CD4-positive, alpha-beta T cell (primary cell): ENCODE data around the gene CST4. TPM values are rescaled to one million over a fixed set of nuclear protein-coding genes. Genes with fewer than 3 reads are reported as not detected.
"Not testable (repeated sequence)": the region's sequence is repeated elsewhere in the genome, so short reads cannot be mapped to it uniquely, and the experiment has no call there.

Experiments
- ATAC-seq: fragments of 200-7000 bp; cut with Tn5 transposase; one replicate; pipeline ENCODE4 v1.10.0; 2022; ENCODE audit warnings: mild to moderate bottlenecking; ENCODE audit not compliant: poor library complexity
- CTCF ChIA-PET: fragments of 350-600 bp; sonication (Branson Sonifier 250); formaldehyde crosslinking; loops from one replicate; lab custom pipeline; 2021; ENCODE audit warnings: antibody characterized with exemption, inconsistent platforms; lab: Charles Lee
- POLR2A ChIA-PET: fragments of 350-600 bp; sonication (Branson Sonifier 250); formaldehyde crosslinking; loops from one replicate; lab custom pipeline; 2021; ENCODE audit warnings: antibody characterized with exemption, inconsistent platforms; lab: Charles Lee
- DNase-seq, 14 experiments: peaks; one replicate each; pipeline ENCODE4 v3.0.0-alpha.2; 2013 to 2020; ENCODE audit warnings: mixed read lengths in 2 of 14
- H3K27ac ChIP-seq, 2 donors: one replicate each; pipeline versions ENCODE4 v1.5.1 to v1.7.0; 2013; ENCODE audit warnings: low read length in 2 of 2, low read depth in 1 of 2, mild to moderate bottlenecking in 1 of 2
- H3K27me3 ChIP-seq, 2 experiments: 1 replicate in 1 of 2; 2 replicates in 1 of 2; pipeline versions ENCODE4 v1.6.1 to v1.7.0; 2013; ENCODE audit warnings: low read length in 2 of 2, control low read depth in 1 of 2, mild to moderate bottlenecking in 1 of 2, moderate library complexity in 1 of 2; ENCODE audit not compliant: insufficient read depth in 2 of 2, control insufficient read depth in 1 of 2
- H3K36me3 ChIP-seq: one replicate; pipeline ENCODE4 v1.6.1; 2013; ENCODE audit warnings: low read length, control low read depth; ENCODE audit not compliant: insufficient read depth
- H3K4me1 ChIP-seq: one replicate; pipeline ENCODE4 v1.6.1; 2013; ENCODE audit warnings: low read length, control low read depth; ENCODE audit not compliant: insufficient read depth
- H3K4me3 ChIP-seq: one replicate; pipeline ENCODE4 v1.5.1; 2013; ENCODE audit warnings: mild to moderate bottlenecking, low read length, moderate library complexity
- H3K9me3 ChIP-seq, 2 experiments: 1 replicate in 1 of 2; 2 replicates in 1 of 2; pipeline versions ENCODE4 v1.6.1 to v1.7.0; 2013; ENCODE audit warnings: low read length in 2 of 2, mild to moderate bottlenecking in 2 of 2, control low read depth in 1 of 2, moderate library complexity in 1 of 2; ENCODE audit not compliant: control insufficient read depth in 1 of 2, insufficient read depth in 1 of 2
- H3K27ac Mint-ChIP-seq: one replicate; pipeline ENCODE4 v1.8.0; 2020; ENCODE audit warnings: mixed read lengths
- H3K27me3 Mint-ChIP-seq: one replicate; pipeline ENCODE4 v1.8.0; 2021; ENCODE audit warnings: mixed read lengths
- H3K36me3 Mint-ChIP-seq: one replicate; pipeline ENCODE4 v1.8.0; 2021; ENCODE audit warnings: low read depth, mixed read lengths
- H3K4me1 Mint-ChIP-seq: one replicate; pipeline ENCODE4 v1.8.0; 2021; ENCODE audit warnings: low read depth, mixed read lengths
- H3K4me3 Mint-ChIP-seq: one replicate; pipeline ENCODE4 v1.8.0; 2020; ENCODE audit warnings: mild to moderate bottlenecking, mixed read lengths
- H3K9me3 Mint-ChIP-seq: one replicate; pipeline ENCODE4 v1.8.0; 2020; ENCODE audit warnings: mixed read lengths
- CTCF ChIP-seq: fragments of 200-600 bp; IDR thresholded peaks from one replicate; pipeline ENCODE4 v1.8.0; 2022; ENCODE audit warnings: antibody characterized with exemption, mild to moderate bottlenecking
- intact Hi-C, 2 experiments: fragments of 100-400 bp; cut with DNase I in 1 of 2; cut with micrococcal nuclease in 1 of 2; formaldehyde crosslinking; loops; one replicate each; pipeline versions ENCODE4 v1.15.1 to v1.9.0; 2023 to 2025; cut with DNase I, micrococcal nuclease
- total RNA-seq, 174 experiments: library from RNA in 2 of 174; stranded (reverse) in 2 of 174; gene quantifications; one replicate each; pipeline ENCODE4 v1.2.3 and lab custom pipeline; 2021 to 2026

CST4 gene
- total RNA-seq, 2 experiments from 2014 or later = not detected

GRCh38 chr20:23700931-23701330, 12.1 kb upstream of the CST4 start:
- POLR2A ChIA-PET = no interaction called here

GRCh38 chr20:23697947-23698346, 9.1 kb upstream of the CST4 start:
- H3K4me3 ChIP-seq = no peak overlapping the region
- no peak overlapping the region for H3K27ac Mint-ChIP-seq
- H3K27ac ChIP-seq = no peak overlapping the region
- no peaks in the 10 kb centered on the region for H3K4me1 Mint-ChIP-seq
- no peaks in the 10 kb centered on the region for H3K36me3 ChIP-seq
- H3K4me3 Mint-ChIP-seq = no peak overlapping the region
- H3K27me3 Mint-ChIP-seq = peaks cover 16% of the 10 kb centered on the region
- no peaks in the 10 kb centered on the region for H3K27me3 ChIP-seq
- no peak for TF ChIP-seq CTCF
- H3K36me3 Mint-ChIP-seq = no peaks in the 10 kb centered on the region
- no peaks in the 10 kb centered on the region for H3K9me3 ChIP-seq
- no peak for DNase-seq
- no peak for ATAC-seq
- ChIA-PET POLR2A (no interaction called here), CTCF (no interaction called here)
- H3K4me1 ChIP-seq = no peaks in the 10 kb centered on the region
- intact Hi-C loops = no loop called here
- no peaks in the 10 kb centered on the region for H3K9me3 Mint-ChIP-seq

More at GRCh38 chr20:23700931-23701330, 12.1 kb upstream of the CST4 start:
- DNase-seq = no peak
- Histone ChIP-seq H3K36me3 (no peaks in the 10 kb centered on the region), H3K4me1 (no peaks in the 10 kb centered on the region), H3K27me3 (no peaks in the 10 kb centered on the region), H3K27ac (no peak overlapping the region), H3K9me3 (no peaks in the 10 kb centered on the region), H3K4me3 (no peak overlapping the region)
- no peaks in the 10 kb centered on the region for H3K36me3 Mint-ChIP-seq
- no peaks in the 10 kb centered on the region for H3K9me3 Mint-ChIP-seq
- no peak for TF ChIP-seq CTCF
- no peak overlapping the region for H3K27ac Mint-ChIP-seq
- H3K27me3 Mint-ChIP-seq = peaks cover 20% of the 10 kb centered on the region
- H3K4me1 Mint-ChIP-seq = no peaks in the 10 kb centered on the region
- H3K4me3 Mint-ChIP-seq = no peak overlapping the region
- ATAC-seq = no peak
- CTCF ChIA-PET = no interaction called here
- intact Hi-C loops = no loop called here

GRCh38 chr20:23695068-23695395, 6.2 kb upstream of the CST4 start:
- H3K4me3 Mint-ChIP-seq, intact Hi-C loops, H3K4me1 ChIP-seq: not testable (repeated sequence)

GRCh38 chr20:23694178-23695067, 5.6 kb upstream of the CST4 start:
- DNase-seq, H3K9me3 ChIP-seq, H3K4me3 Mint-ChIP-seq, H3K36me3 ChIP-seq, H3K4me3 ChIP-seq, H3K4me1 Mint-ChIP-seq, H3K4me1 ChIP-seq, H3K27ac Mint-ChIP-seq, H3K27ac ChIP-seq, intact Hi-C loops, H3K36me3 Mint-ChIP-seq, ATAC-seq, CTCF ChIA-PET, H3K27me3 ChIP-seq, POLR2A ChIA-PET, H3K9me3 Mint-ChIP-seq: not testable (repeated sequence)
- peaks cover 16% of the 10 kb centered on the region for H3K27me3 Mint-ChIP-seq

More at GRCh38 chr20:23695068-23695395, 6.2 kb upstream of the CST4 start:
- DNase-seq, H3K4me1 Mint-ChIP-seq, H3K27ac ChIP-seq, ATAC-seq, POLR2A ChIA-PET, H3K27ac Mint-ChIP-seq, CTCF ChIA-PET, H3K4me3 ChIP-seq, H3K9me3 ChIP-seq, H3K9me3 Mint-ChIP-seq, H3K27me3 ChIP-seq, H3K36me3 Mint-ChIP-seq, H3K36me3 ChIP-seq: not testable (repeated sequence)
- peaks cover 16% of the 10 kb centered on the region for H3K27me3 Mint-ChIP-seq

GRCh38 chr20:23692725-23693619, 4.1 kb upstream of the CST4 start:
- not testable (repeated sequence) for H3K27ac Mint-ChIP-seq

More at GRCh38 chr20:23692725-23693619, 4.1 kb upstream of the CST4 start:
- peaks cover 16% of the 10 kb centered on the region for H3K27me3 Mint-ChIP-seq
- POLR2A ChIA-PET, DNase-seq, H3K4me3 ChIP-seq, H3K36me3 Mint-ChIP-seq, CTCF ChIA-PET, H3K4me1 Mint-ChIP-seq, H3K27ac ChIP-seq, intact Hi-C loops, ATAC-seq, H3K36me3 ChIP-seq, H3K4me3 Mint-ChIP-seq, H3K9me3 Mint-ChIP-seq, H3K4me1 ChIP-seq, H3K9me3 ChIP-seq, H3K27me3 ChIP-seq: not testable (repeated sequence)
